ENCODE results near the gene ELANE.

- TF ChIP-seq GATA2 (IDR thresholded peaks at IDR 0.05; ENCODE audit: low read depth, low read length) (no peak), GATA3 (IDR thresholded peaks at IDR 0.05; ENCODE audit: low read depth, low read length) (no peak)
Observed at GRCh38 chr19:810077-810855, 41.8 kb upstream of the ELANE start.
